HL-60 (cell line): ENCODE results near the gene PLEKHG4B.
"Not testable (repeated sequence)": the region's sequence is repeated elsewhere in the genome, so short reads cannot be mapped to it uniquely, and the experiment has no call there.

Experiments
- DNase-seq, 2 experiments: peaks; one replicate each; pipeline ENCODE4 v3.0.0-alpha.2; 2010 to 2020; ENCODE audit warnings: low read depth in 1 of 2, low spot score in 1 of 2
- H3K27ac ChIP-seq: fragments of 250-450 bp; sonication (Bioruptor Pico); replicated peaks from 2 replicates; pipeline ENCODE4 v1.5.1; 2020; ENCODE audit warnings: mild to moderate bottlenecking, moderate library complexity
- H3K27me3 ChIP-seq: fragments of 250-450 bp; sonication (Bioruptor Pico); 2 replicates; pipeline ENCODE4 v1.5.1; 2021; ENCODE audit warnings: mild to moderate bottlenecking, moderate library complexity; ENCODE audit not compliant: insufficient read depth, poor library complexity, severe bottlenecking
- H3K4me3 ChIP-seq: replicated peaks from 2 replicates; pipeline ENCODE4 v1.5.1; 2011; ENCODE audit warnings: mild to moderate bottlenecking, control low read depth, low read length; ENCODE audit not compliant: insufficient read depth
- GABPA ChIP-seq: IDR thresholded peaks from 2 replicates; pipeline ENCODE4 v1.6.1; 2012; ENCODE audit warnings: low read depth
- POLR2AphosphoS5 ChIP-seq: IDR thresholded peaks from 2 replicates; pipeline ENCODE4 v1.6.1; 2012; ENCODE audit warnings: low read depth
- SPI1 ChIP-seq: IDR thresholded peaks from 2 replicates; pipeline ENCODE4 v1.6.1; 2012; ENCODE audit warnings: low read depth, mild to moderate bottlenecking, borderline replicate concordance
- TF ChIP-seq, protein P1 (sequence below): IDR thresholded peaks from one replicate; pipeline ENCODE4 v1.5.1; 2011; ENCODE audit warnings: low read length, control low read depth, inconsistent platforms; ENCODE audit not compliant: insufficient read depth
- TF ChIP-seq, protein P2 (sequence below): IDR thresholded peaks from 2 replicates; pipeline ENCODE4 v1.6.1; 2012; ENCODE audit warnings: low read depth; ENCODE audit not compliant: insufficient replicate concordance

Gene PLEKHG4B

GRCh38 chr5:195401-196160, 103.6 kb downstream of the PLEKHG4B start:
- H3K27ac ChIP-seq: no peak overlapping the region
- TF ChIP-seq SPI1: no peak
- TF ChIP-seq, protein P1, sequence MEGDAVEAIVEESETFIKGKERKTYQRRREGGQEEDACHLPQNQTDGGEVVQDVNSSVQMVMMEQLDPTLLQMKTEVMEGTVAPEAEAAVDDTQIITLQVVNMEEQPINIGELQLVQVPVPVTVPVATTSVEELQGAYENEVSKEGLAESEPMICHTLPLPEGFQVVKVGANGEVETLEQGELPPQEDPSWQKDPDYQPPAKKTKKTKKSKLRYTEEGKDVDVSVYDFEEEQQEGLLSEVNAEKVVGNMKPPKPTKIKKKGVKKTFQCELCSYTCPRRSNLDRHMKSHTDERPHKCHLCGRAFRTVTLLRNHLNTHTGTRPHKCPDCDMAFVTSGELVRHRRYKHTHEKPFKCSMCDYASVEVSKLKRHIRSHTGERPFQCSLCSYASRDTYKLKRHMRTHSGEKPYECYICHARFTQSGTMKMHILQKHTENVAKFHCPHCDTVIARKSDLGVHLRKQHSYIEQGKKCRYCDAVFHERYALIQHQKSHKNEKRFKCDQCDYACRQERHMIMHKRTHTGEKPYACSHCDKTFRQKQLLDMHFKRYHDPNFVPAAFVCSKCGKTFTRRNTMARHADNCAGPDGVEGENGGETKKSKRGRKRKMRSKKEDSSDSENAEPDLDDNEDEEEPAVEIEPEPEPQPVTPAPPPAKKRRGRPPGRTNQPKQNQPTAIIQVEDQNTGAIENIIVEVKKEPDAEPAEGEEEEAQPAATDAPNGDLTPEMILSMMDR: no peak
- TF ChIP-seq GABPA: no peak
- DNase-seq: no peak
- no peak overlapping the region for H3K4me3 ChIP-seq
- no peaks in the 10 kb centered on the region for H3K27me3 ChIP-seq

- H3K27ac ChIP-seq: no peak overlapping the region
- H3K4me3 ChIP-seq: no peak overlapping the region
- DNase-seq: no peak
- no peaks in the 10 kb centered on the region for H3K27me3 ChIP-seq
- TF ChIP-seq, protein P1: no peak
- no peak for TF ChIP-seq GABPA
- TF ChIP-seq SPI1: no peak
- TF ChIP-seq, protein P2, sequence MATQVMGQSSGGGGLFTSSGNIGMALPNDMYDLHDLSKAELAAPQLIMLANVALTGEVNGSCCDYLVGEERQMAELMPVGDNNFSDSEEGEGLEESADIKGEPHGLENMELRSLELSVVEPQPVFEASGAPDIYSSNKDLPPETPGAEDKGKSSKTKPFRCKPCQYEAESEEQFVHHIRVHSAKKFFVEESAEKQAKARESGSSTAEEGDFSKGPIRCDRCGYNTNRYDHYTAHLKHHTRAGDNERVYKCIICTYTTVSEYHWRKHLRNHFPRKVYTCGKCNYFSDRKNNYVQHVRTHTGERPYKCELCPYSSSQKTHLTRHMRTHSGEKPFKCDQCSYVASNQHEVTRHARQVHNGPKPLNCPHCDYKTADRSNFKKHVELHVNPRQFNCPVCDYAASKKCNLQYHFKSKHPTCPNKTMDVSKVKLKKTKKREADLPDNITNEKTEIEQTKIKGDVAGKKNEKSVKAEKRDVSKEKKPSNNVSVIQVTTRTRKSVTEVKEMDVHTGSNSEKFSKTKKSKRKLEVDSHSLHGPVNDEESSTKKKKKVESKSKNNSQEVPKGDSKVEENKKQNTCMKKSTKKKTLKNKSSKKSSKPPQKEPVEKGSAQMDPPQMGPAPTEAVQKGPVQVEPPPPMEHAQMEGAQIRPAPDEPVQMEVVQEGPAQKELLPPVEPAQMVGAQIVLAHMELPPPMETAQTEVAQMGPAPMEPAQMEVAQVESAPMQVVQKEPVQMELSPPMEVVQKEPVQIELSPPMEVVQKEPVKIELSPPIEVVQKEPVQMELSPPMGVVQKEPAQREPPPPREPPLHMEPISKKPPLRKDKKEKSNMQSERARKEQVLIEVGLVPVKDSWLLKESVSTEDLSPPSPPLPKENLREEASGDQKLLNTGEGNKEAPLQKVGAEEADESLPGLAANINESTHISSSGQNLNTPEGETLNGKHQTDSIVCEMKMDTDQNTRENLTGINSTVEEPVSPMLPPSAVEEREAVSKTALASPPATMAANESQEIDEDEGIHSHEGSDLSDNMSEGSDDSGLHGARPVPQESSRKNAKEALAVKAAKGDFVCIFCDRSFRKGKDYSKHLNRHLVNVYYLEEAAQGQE: no peak
- no peak for TF ChIP-seq POLR2AphosphoS5
Observed at GRCh38 chr5:196350-196749, 104.4 kb downstream of the PLEKHG4B start.

DNA sequence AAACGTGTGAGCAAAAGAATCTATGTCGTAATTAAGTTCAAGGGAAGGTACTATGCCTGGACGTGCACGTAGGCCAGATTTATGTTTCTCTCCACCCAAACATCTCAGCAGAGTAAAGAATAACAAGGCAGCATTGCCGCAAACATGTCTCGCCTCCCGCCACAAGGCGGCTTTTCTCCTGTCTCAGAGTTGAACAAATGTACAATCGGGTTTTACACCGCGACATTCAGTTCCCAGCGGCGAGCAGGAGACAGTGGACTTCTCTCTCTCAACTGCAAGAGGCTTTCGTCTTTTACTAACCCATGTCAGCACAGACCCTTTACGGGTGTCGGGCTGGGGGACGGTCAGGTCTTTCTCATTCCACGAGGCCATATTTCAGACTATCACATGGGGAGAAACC, 105.1 kb downstream of the PLEKHG4B start:
- DNase-seq, H3K27me3 ChIP-seq, H3K4me3 ChIP-seq, H3K27ac ChIP-seq: not testable (repeated sequence)

GRCh38 chr5:197892-198489, 106.0 kb downstream of the PLEKHG4B start:
- H3K4me3 ChIP-seq: no peak overlapping the region
- H3K27me3 ChIP-seq: no peaks in the 10 kb centered on the region
- TF ChIP-seq, protein P2: no peak
- TF ChIP-seq, protein P1: no peak
- H3K27ac ChIP-seq: no peak overlapping the region
- no peak for DNase-seq
